ENCODE data around the gene SCUBE1. TPM values are rescaled to one million over a fixed set of nuclear protein-coding genes. Genes with fewer than 3 reads are reported as not detected.
"Not testable (repeated sequence)": the region's sequence is repeated elsewhere in the genome, so short reads cannot be mapped to it uniquely, and the experiment has no call there.

Gene SCUBE1
- total RNA-seq, 1 donor from 2014 or later = 0.39 TPM

GRCh38 chr22:43281394-43281793, 61.8 kb downstream of the SCUBE1 start:
- intact Hi-C loops (cut with micrococcal nuclease) = no loop called here

- intact Hi-C loops (cut with micrococcal nuclease) = not testable (repeated sequence)
Observed at GRCh38 chr22:43280523-43280886, 62.7 kb downstream of the SCUBE1 start.

GRCh38 chr22:43279867-43280522, 63.2 kb downstream of the SCUBE1 start:
- intact Hi-C loops (cut with micrococcal nuclease) = no loop called here

GRCh38 chr22:43277987-43278601, 65.1 kb downstream of the SCUBE1 start:
- intact Hi-C loops (cut with micrococcal nuclease) = no loop called here

- intact Hi-C loops (cut with micrococcal nuclease) = no loop called here
Observed at GRCh38 chr22:43277091-43277490, 66.1 kb downstream of the SCUBE1 start.

- intact Hi-C loops (cut with micrococcal nuclease) = no loop called here
Observed at GRCh38 chr22:43276321-43276720, 66.9 kb downstream of the SCUBE1 start.

GRCh38 chr22:43275545-43276317, 67.4 kb downstream of the SCUBE1 start:
- intact Hi-C loops (cut with micrococcal nuclease) = no loop called here

- intact Hi-C loops (cut with micrococcal nuclease) = loop anchor here (1.0 kb wide), 3 partner anchors 43 to 111 kb away; no protein-coding TSS in a partner anchor
Observed at GRCh38 chr22:43274595-43275240, 68.5 kb downstream of the SCUBE1 start.

GRCh38 chr22:43273902-43274484, 69.2 kb downstream of the SCUBE1 start:
- intact Hi-C loops (cut with micrococcal nuclease) = loop anchor here (1.0 kb wide), 3 partner anchors 43 to 111 kb away; no protein-coding TSS in a partner anchor

GRCh38 chr22:43272869-43273318, 70.3 kb downstream of the SCUBE1 start:
- intact Hi-C loops (cut with micrococcal nuclease) = no loop called here

- intact Hi-C loops (cut with micrococcal nuclease) = no loop called here
Observed at GRCh38 chr22:43272301-43272700, 70.9 kb downstream of the SCUBE1 start.

- intact Hi-C loops (cut with micrococcal nuclease) = no loop called here
Observed at GRCh38 chr22:43270949-43271348, 72.2 kb downstream of the SCUBE1 start.

- intact Hi-C loops (cut with micrococcal nuclease) = no loop called here
Observed at GRCh38 chr22:43270314-43270908, 72.8 kb downstream of the SCUBE1 start.

- intact Hi-C loops (cut with micrococcal nuclease) = no loop called here
Observed at GRCh38 chr22:43269646-43270045, 73.5 kb downstream of the SCUBE1 start.

GRCh38 chr22:43269246-43269645, 73.9 kb downstream of the SCUBE1 start:
- intact Hi-C loops (cut with micrococcal nuclease) = no loop called here

- intact Hi-C loops (cut with micrococcal nuclease) = no loop called here
Observed at GRCh38 chr22:43267981-43268660, 75.1 kb downstream of the SCUBE1 start.

- intact Hi-C loops (cut with micrococcal nuclease) = no loop called here
Observed at GRCh38 chr22:43267332-43267980, 75.7 kb downstream of the SCUBE1 start.

GRCh38 chr22:43266076-43266475, 77.1 kb downstream of the SCUBE1 start:
- intact Hi-C loops (cut with micrococcal nuclease) = no loop called here

- intact Hi-C loops (cut with micrococcal nuclease) = loop anchor here (1.0 to 2.0 kb wide), 5 partner anchors 33 to 175 kb away; partner anchors contain the start of genes TTLL1 and TTLL12
Observed at GRCh38 chr22:43263645-43264514, 79.3 kb downstream of the SCUBE1 start.
